ENCODE measurements around the gene CYTH2. TPM values are rescaled to one million over a fixed set of nuclear protein-coding genes. Genes with fewer than 3 reads are reported as not detected.
"Not testable (repeated sequence)": the region's sequence is repeated elsewhere in the genome, so short reads cannot be mapped to it uniquely, and the experiment has no call there.

Gene CYTH2
- total and polyA plus RNA-seq, 4 experiments from 2014 or later, result 30.1 to 89.0 (median 53.1) TPM

DNA sequence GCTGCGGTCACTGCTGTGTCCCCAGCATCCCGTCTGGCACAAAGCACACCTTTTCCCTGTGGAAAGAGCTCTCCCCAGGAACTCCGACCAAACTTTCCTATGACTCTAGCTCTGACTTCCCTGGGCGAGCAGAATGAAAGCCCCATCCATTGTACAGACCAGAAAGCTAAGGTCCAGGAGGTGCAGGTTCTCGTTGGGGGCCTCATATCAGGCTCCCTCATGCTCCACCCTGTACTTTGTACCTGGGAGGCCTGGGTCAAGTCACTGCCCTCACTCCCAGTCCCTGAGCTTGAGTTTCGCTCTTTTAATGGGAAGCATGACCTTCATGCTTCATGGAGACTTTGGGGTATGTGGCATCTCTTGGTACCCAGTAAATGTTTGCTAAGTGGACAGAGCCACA, 18.4 kb downstream of the CYTH2 start:
- Histone ChIP-seq H3K9me3 (ENCODE audit: control insufficient read depth in 1 of 2, low read length in 2 of 2) (no peaks in the 10 kb centered on the region), H3K36me3 (ENCODE audit: insufficient read depth, low read length) (no peaks in the 10 kb centered on the region), H3K4me1 (ENCODE audit: insufficient read depth, low read length) (peaks cover 28% of the 10 kb centered on the region), H3K27ac (ENCODE audit: low read depth, low read length) (no peak overlapping the region), H3K4me3 (ENCODE audit: low read length in 2 of 2) (no peak overlapping the region), H3K27me3 (ENCODE audit: insufficient read depth, low read length) (peaks cover 10% of the 10 kb centered on the region)
- Mint-ChIP-seq H3K27me3 (peaks cover 3 to 5% of the 10 kb centered on the region in 2 donors), H3K4me3 (no peak overlapping the region), H3K36me3 (no peaks in the 10 kb centered on the region), H3K9me3 (no peaks in the 10 kb centered on the region), H3K4me1 (peaks cover 10 to 27% (median 15%) of the 10 kb centered on the region in 4 donors), H3K27ac (no peak overlapping the region)
- DNase-seq, result no peak
- CTCF ChIA-PET (ENCODE audit: partially characterized antibody), result interaction anchor here (0.9 to 5.3 kb wide), 7 partner anchors 12 to 121 kb away, joined by 3 to 132 read pairs (median 6); partner anchors contain the start of genes KDELR1 and SPACA4
- POLR2A ChIA-PET (ENCODE audit: partially characterized antibody), result interaction anchor here (1.2 kb wide), 1 partner anchor 12 kb away, joined by 4 read pairs; no protein-coding TSS in a partner anchor
- intact Hi-C loops (cut with micrococcal nuclease), result no loop called here

DNA sequence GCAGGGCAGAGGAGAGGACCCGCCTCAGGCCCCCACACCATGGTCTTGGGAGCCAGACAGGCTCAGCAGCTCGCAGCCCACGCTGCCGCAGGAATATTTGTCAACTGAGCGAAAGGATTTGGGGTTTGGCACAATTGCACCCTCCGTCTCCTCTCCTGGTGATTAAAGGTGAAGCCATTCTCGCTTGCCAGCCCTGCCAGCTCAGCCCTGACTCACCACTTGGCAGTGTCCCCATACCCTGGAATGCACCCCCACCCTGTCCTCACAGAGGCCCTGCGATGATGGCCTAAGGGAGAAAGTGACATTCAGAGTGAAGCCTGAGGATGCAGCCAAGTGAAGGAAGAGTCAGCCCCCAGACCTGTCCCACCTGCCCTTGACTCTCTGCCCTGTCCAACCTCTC, 18.8 kb downstream of the CYTH2 start:
- peak overlapping the region in 2 of 7 donors; percentile 8 to 24 for H3K27ac Mint-ChIP-seq

DNA sequence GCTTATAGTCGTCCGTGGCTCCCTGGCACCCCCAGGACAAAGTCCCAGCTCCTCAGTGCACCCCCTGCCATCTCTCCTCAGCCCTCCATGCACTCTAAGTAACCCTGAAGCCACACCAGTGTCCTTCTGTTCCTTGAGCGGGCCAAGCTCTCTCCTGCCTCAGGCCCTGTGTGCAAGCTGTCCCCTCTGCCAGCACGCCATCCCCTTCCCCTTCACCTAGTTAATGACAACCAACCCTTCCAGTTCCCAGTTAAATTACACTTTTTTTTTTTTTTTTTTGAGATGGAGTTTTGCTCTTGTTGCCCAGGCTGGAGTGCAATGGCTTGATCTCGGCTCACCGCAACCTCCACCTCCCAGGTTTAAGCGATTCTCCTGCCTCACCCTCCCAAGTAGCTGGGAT, 19.3 kb downstream of the CYTH2 start:
- POLR2A ChIA-PET (ENCODE audit: partially characterized antibody); H3K27ac ChIP-seq (ENCODE audit: low read depth, low read length); H3K9me3 ChIP-seq (ENCODE audit: control insufficient read depth in 1 of 2, low read length in 2 of 2); DNase-seq; H3K9me3 Mint-ChIP-seq; H3K4me3 Mint-ChIP-seq; intact Hi-C loops (cut with micrococcal nuclease); H3K36me3 ChIP-seq (ENCODE audit: insufficient read depth, low read length); H3K4me3 ChIP-seq (ENCODE audit: low read length in 2 of 2); H3K36me3 Mint-ChIP-seq: not testable (repeated sequence)
- H3K27me3 ChIP-seq (ENCODE audit: insufficient read depth, low read length), result peaks cover 10% of the 10 kb centered on the region
- Mint-ChIP-seq H3K27ac (peak overlapping the region in 2 of 7 donors; percentile 23 to 24), H3K4me1 (peaks cover 10 to 36% (median 19%) of the 10 kb centered on the region in 4 donors), H3K27me3 (peaks cover 3 to 10% of the 10 kb centered on the region in 2 donors)
- CTCF ChIA-PET (ENCODE audit: partially characterized antibody), result interaction anchor here (0.6 to 5.3 kb wide), 12 partner anchors 8 to 505 kb away, joined by 3 to 132 read pairs (median 6); partner anchors contain the start of genes KDELR1, RUVBL2 and SPACA4
- peaks cover 33% of the 10 kb centered on the region for H3K4me1 ChIP-seq (ENCODE audit: insufficient read depth, low read length)

More for the DNA sequence above, 18.8 kb downstream of the CYTH2 start:
- Mint-ChIP-seq H3K27me3 (peaks cover 3 to 9% of the 10 kb centered on the region in 2 donors), H3K36me3 (no peaks in the 10 kb centered on the region), H3K9me3 (no peaks in the 10 kb centered on the region), H3K4me1 (peaks cover 10 to 31% (median 19%) of the 10 kb centered on the region in 4 donors), H3K4me3 (no peak overlapping the region)
- Histone ChIP-seq H3K9me3 (ENCODE audit: control insufficient read depth in 1 of 2, low read length in 2 of 2) (no peaks in the 10 kb centered on the region), H3K4me3 (ENCODE audit: low read length in 2 of 2) (no peak overlapping the region), H3K36me3 (ENCODE audit: insufficient read depth, low read length) (no peaks in the 10 kb centered on the region), H3K27me3 (ENCODE audit: insufficient read depth, low read length) (peaks cover 10% of the 10 kb centered on the region), H3K27ac (ENCODE audit: low read depth, low read length) (no peak overlapping the region), H3K4me1 (ENCODE audit: insufficient read depth, low read length) (peaks cover 32% of the 10 kb centered on the region)
- intact Hi-C loops (cut with micrococcal nuclease), result no loop called here
- POLR2A ChIA-PET (ENCODE audit: partially characterized antibody), result interaction anchor here (1.2 kb wide), 1 partner anchor 13 kb away, joined by 4 read pairs; no protein-coding TSS in a partner anchor
- no peak for DNase-seq
- CTCF ChIA-PET (ENCODE audit: partially characterized antibody), result interaction anchor here (0.6 to 5.3 kb wide), 8 partner anchors 12 to 215 kb away, joined by 3 to 132 read pairs (median 6); partner anchors contain the start of genes KDELR1 and SPACA4

DNA sequence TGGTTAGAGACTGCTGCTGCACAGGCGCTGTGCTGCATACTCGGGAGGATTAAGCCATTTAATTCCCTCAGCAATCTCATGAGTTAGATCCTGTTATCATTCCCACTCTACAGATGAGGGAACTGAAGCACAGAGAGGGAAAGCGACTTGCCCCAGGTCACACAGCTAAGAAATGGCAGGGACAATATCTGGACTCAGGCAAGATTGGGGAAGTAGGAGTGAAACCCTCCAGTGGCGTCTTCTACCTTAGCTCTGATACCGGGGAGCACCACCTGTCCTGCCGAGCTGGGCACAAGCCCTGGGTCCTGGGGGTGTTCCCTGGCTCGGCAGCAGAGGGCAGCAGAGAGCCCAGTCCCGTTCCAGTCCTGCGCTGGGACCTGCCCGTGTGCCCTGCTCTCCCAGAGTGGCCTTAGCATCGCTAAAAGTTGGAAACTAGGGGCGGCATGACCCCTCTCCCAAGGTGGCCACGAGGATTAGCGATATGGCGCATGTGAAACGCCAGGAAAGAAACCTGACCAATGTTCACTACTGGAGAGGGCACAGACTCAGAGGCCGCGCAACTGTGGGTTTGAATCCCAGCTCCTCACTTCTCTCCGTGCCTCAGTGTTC, 20.5 kb downstream of the CYTH2 start:
- peaks cover 0 to 2% (median 0%) of the 10 kb centered on the region in 8 donors for H3K9me3 Mint-ChIP-seq
- peak overlapping the region in 4 of 8 donors; percentile 20 to 33 (median 25) for H3K4me3 Mint-ChIP-seq
- ChIA-PET POLR2A (ENCODE audit: partially characterized antibody) (interaction anchor here (0.8 to 2.6 kb wide), 6 partner anchors 9 to 119 kb away, joined by 3 to 12 read pairs (median 6); no protein-coding TSS in a partner anchor), CTCF (ENCODE audit: partially characterized antibody) (interaction anchor here (0.6 to 5.3 kb wide), 28 partner anchors 8 to 504 kb away, joined by 3 to 132 read pairs (median 5); partner anchors contain the start of genes KDELR1, RPL18, RUVBL2 and SPACA4)
- H3K36me3 Mint-ChIP-seq, result no peaks in the 10 kb centered on the region
- H3K9me3 ChIP-seq (ENCODE audit: control insufficient read depth in 1 of 2, low read length in 2 of 2), result no peaks in the 10 kb centered on the region
- no peak overlapping the region for H3K4me3 ChIP-seq (ENCODE audit: low read length in 2 of 2)
- intact Hi-C loops (cut with micrococcal nuclease), result loop anchor here (1.0 kb wide), 3 partner anchors 9 to 119 kb away; no protein-coding TSS in a partner anchor
- no peaks in the 10 kb centered on the region for H3K36me3 ChIP-seq (ENCODE audit: insufficient read depth, low read length)
- no peak overlapping the region for H3K27ac ChIP-seq (ENCODE audit: low read depth, low read length)
- H3K27ac Mint-ChIP-seq, result peak overlapping the region in 2 of 7 donors; percentile 53 to 58
- peaks cover 40% of the 10 kb centered on the region for H3K4me1 ChIP-seq (ENCODE audit: insufficient read depth, low read length)
- H3K27me3 Mint-ChIP-seq, result peaks cover 7 to 17% of the 10 kb centered on the region in 2 donors
- H3K4me1 Mint-ChIP-seq, result peaks cover 12 to 42% (median 23%) of the 10 kb centered on the region in 4 donors
- peaks cover 10% of the 10 kb centered on the region for H3K27me3 ChIP-seq (ENCODE audit: insufficient read depth, low read length)
- peak; percentile 70 to 79 (median 74) for DNase-seq

DNA sequence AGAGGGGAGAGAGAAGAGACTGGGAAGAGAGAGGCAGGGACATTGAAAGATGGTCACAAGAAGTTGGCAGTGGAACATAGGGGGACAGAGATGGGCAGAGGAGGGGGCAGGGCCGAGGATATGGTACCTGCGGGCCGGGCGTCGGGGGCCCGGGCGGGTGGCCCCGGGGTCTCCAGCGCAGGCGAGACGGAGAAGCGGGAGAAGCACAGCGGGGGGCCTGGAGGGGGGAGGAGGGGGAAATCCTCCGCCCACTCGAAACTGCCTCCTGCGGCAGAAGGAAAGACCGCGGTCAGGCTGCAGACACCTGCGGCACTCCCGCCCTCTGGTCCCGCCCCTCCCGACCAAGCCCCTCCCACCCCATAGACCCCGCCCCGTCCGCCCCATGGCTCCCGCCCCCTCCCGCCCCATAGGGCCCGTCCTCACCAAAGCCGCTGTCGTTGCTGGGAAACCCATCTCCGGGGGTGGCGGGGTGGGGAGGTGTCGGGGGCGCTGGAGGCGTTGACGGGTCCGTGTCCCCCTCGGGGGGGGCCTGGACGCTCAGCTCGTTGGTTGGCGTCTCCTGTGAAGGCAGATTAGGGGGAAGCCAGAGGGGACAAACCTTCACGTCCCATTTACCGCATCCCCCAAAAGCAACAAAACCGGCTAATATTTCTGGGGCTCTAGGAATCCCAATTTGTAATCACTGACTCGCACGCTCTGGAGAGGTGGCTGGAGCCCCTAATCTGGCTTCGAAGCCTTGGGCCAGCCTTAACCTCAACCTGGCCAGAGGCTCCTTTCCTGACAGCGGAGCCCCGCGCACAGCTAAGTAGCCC, 22.0 kb downstream of the CYTH2 start:
- no peaks in the 10 kb centered on the region for H3K9me3 ChIP-seq (ENCODE audit: control insufficient read depth in 1 of 2, low read length in 2 of 2)
- no peaks in the 10 kb centered on the region for H3K36me3 ChIP-seq (ENCODE audit: insufficient read depth, low read length)
- POLR2A ChIA-PET (ENCODE audit: partially characterized antibody), result interaction anchor here (2.6 kb wide), 1 partner anchor 10 kb away, joined by 12 read pairs; no protein-coding TSS in a partner anchor
- Mint-ChIP-seq H3K9me3 (peaks cover 0 to 2% (median 0%) of the 10 kb centered on the region in 8 donors), H3K27ac (no peak overlapping the region), H3K36me3 (no peaks in the 10 kb centered on the region), H3K4me3 (peak overlapping the region in 7 of 8 donors; percentile 6 to 77 (median 57)), H3K4me1 (peaks cover 12 to 44% (median 26%) of the 10 kb centered on the region in 4 donors), H3K27me3 (peaks cover 15 to 25% of the 10 kb centered on the region in 2 donors)
- H3K27me3 ChIP-seq (ENCODE audit: insufficient read depth, low read length), result peaks cover 15% of the 10 kb centered on the region
- no peak overlapping the region for H3K4me3 ChIP-seq (ENCODE audit: low read length in 2 of 2)
- H3K4me1 ChIP-seq (ENCODE audit: insufficient read depth, low read length), result peaks cover 40% of the 10 kb centered on the region
- DNase-seq, result peak; percentile 37 to 75 (median 46)
- H3K27ac ChIP-seq (ENCODE audit: low read depth, low read length), result no peak overlapping the region
- CTCF ChIA-PET (ENCODE audit: partially characterized antibody), result interaction anchor here (1.4 to 5.3 kb wide), 7 partner anchors 11 to 118 kb away, joined by 5 to 132 read pairs (median 26); partner anchors contain the start of gene SPACA4
- intact Hi-C loops (cut with micrococcal nuclease), result no loop called here

DNA sequence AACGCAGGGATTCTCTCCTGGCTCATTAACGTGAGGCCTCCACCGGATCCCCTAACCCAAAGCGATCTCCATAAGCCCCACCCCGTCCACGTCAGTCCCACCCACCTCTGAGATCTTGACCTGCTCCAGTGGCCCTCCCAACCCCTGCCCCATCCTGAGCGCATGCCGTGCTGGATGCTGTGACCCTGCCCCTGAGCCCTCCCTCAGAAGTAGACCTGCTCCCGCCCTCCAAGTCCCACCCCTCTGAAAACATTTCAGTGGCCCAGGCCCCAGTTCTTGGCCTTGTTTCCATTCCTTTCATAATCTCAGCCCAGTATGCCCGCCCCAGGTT, 22.6 kb downstream of the CYTH2 start:
- Histone ChIP-seq H3K9me3 (ENCODE audit: control insufficient read depth in 1 of 2, low read length in 2 of 2) (no peaks in the 10 kb centered on the region), H3K27me3 (ENCODE audit: insufficient read depth, low read length) (peaks cover 15% of the 10 kb centered on the region), H3K36me3 (ENCODE audit: insufficient read depth, low read length) (no peaks in the 10 kb centered on the region), H3K27ac (ENCODE audit: low read depth, low read length) (no peak overlapping the region), H3K4me1 (ENCODE audit: insufficient read depth, low read length) (peaks cover 40% of the 10 kb centered on the region), H3K4me3 (ENCODE audit: low read length in 2 of 2) (no peak overlapping the region)
- ChIA-PET CTCF (ENCODE audit: partially characterized antibody) (interaction anchor here (3.4 to 5.0 kb wide), 2 partner anchors 11 to 95 kb away, joined by 26 to 132 read pairs; no protein-coding TSS in a partner anchor), POLR2A (ENCODE audit: partially characterized antibody) (no interaction called here)
- intact Hi-C loops (cut with micrococcal nuclease), result loop anchor here (2.0 kb wide), 1 partner anchor 47 kb away; the partner anchor contains the start of gene GRWD1
- Mint-ChIP-seq H3K4me1 (peaks cover 12 to 45% (median 26%) of the 10 kb centered on the region in 4 donors), H3K27ac (peak overlapping the region in 3 of 7 donors; percentile 53 to 80 (median 69)), H3K36me3 (no peaks in the 10 kb centered on the region), H3K9me3 (peaks cover 0 to 2% (median 0%) of the 10 kb centered on the region in 8 donors), H3K4me3 (peak overlapping the region in 5 of 8 donors; percentile 35 to 73 (median 59)), H3K27me3 (peaks cover 15 to 25% of the 10 kb centered on the region in 2 donors)
- no peak for DNase-seq

Data from CD4-positive, alpha-beta memory T cell (primary cell).